Endometrial microvascular endothelial cells (primary cell): ENCODE data around the gene SLC16A11. TPM values are rescaled to one million over a fixed set of nuclear protein-coding genes. Genes with fewer than 3 reads are reported as not detected.
"Not testable (repeated sequence)": the region's sequence is repeated elsewhere in the genome, so short reads cannot be mapped to it uniquely, and the experiment has no call there.

Experiments used
- in situ Hi-C: cut with HindIII; loops from 2 replicates; pipeline ENCODE4 v1.10.0; 2017; ENCODE audit warnings: low sequenced_read_pairs, low pct_unique_long_range_greater_than_20kb; ENCODE audit errors: inconsistent ontology term
- total RNA-seq: library from RNA; depleted of rRNA; stranded (reverse); fragments of >200 nt; gene quantifications from one replicate; pipeline ENCODE4 v1.2.3, GENCODE V29; 2015; ENCODE audit errors: inconsistent ontology term

SLC16A11 gene, protein sequence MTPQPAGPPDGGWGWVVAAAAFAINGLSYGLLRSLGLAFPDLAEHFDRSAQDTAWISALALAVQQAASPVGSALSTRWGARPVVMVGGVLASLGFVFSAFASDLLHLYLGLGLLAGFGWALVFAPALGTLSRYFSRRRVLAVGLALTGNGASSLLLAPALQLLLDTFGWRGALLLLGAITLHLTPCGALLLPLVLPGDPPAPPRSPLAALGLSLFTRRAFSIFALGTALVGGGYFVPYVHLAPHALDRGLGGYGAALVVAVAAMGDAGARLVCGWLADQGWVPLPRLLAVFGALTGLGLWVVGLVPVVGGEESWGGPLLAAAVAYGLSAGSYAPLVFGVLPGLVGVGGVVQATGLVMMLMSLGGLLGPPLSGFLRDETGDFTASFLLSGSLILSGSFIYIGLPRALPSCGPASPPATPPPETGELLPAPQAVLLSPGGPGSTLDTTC
- not detected for total RNA-seq

DNA sequence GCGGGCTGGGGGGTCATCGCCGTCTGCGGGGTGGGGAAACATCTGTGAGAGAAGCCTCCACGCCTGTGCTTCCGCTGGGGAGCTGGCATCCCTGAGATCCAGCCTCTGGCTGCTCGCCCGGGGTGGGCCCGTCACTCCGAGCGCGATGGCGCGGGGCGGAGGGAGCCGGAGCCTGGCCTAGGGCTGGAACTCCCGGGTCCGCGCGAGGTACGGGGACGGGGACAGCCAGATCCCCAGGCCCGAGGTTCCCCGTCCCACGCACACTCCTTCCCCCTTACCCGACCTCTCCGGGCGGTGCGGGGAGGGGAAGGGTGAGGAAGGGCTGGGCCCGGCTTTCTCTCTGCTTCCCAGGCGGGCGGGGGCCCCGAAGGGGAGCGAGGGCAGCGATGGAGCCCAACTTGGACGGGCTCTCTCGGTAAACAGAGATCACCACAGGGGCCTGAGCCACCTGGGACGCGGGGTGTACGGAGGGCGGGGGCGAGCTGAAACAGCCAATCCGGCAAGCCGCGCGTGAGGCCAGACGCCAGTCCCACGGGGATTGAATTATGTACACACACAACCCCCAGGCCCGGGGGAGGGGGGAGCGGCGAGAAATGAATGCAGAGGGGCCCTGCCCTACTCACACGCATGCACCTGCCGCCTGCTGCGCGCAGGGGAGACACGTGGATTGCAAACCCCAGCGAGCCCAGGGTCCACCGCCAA, at the start of gene SLC16A11:
TSS of gene SLC16A11 (minus strand) at position 596 of the 702 bp plus-strand sequence. CDS start at position 17, 579 bp downstream.
- in situ Hi-C loops = no loop called here

DNA sequence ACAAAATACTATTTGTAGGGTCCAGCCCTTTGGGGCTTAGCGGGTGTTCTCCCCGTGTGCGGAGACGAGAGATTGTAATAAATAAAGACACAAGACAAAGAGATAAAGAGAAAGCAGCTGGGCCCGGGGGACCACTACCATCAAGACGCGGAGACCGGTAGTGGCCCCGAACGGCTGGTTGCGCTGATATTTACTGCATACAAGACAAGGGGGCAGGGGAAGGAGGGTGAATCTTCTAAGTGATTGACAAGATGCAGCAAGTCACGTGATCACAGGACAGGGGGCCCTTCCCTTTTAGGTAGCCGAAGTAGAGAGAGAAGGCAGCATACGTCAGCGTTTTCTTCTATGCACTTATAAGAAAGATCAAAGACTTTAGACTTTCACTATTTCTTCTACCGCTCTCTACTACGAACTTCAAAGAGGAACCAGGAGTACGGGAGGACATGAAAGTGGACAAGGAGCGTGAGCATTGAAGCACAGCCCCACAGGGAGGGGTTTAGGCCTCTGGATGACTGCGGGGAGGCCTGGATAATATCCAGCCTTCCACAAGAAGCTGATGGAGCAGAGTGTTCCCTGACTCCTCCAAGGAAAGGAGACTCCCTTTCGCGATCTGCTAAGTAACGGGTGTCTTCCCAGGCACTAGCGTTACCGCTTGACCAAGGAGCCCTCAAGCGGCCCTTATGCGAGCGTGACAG, 47.6 kb upstream of the SLC16A11 start:
- in situ Hi-C loops = not testable (repeated sequence)

DNA sequence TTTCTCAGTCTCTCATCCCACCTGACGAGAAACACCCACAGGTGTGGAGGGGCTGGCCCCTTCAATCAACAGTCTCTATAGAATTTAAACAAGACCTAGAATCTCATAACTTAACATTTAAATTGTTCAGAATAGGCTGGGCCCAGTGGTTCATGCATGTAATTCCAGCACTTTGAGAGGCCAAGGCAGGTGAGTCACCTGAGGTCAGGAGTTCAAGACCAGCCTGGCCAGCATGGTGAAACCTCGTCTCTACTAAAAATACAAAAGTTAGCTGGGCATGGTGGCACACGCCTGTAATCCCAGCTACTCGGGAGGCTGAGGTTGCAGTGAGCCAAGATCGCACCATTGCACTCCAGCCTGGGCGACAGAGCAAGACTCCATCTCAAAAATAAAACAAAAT, 45.7 kb upstream of the SLC16A11 start:
- in situ Hi-C loops = not testable (repeated sequence)

DNA sequence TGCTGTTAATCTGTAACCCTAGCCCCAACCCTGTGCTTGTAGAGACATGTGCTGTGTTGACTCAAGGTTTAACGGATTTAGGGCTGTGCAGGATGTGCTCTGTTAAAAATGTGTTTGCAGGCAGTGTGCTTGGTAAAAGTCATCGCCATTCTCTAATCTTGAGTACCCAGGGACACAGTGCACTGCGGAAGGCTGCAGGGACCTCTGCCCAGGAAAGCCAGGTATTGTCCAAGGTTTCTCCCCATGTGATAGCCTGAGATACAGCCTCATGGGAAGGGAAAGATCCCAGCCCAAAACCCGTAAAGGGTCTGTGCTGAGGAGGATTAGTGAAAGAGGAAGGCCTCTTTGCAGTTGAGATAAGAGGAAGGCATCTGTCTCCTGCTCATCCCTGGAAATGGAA, 44.5 kb upstream of the SLC16A11 start:
- in situ Hi-C loops = not testable (repeated sequence)

- in situ Hi-C loops = no loop called here
These were observed 40.2 kb upstream of the SLC16A11 start for GRCh38 chr17:7084088-7084487.

DNA sequence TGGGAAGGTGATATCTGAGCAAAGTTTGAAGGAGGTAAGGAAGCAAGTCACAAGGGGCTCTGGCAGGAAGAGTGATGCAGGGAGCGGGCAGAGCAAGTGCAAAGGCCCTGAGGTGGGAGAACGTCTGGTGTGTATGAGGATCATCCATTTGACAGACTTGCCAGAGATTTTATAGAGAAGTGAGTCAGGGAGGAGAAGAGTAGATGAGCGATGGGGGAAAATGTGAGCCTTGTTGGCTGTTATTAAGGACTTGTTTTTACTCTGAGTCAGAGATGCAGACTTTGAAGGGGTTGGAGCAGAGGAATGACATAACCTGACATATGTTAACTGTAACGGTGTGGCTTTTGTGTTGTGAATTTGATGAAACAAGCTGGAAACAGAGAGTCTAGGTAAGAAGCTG, 39.7 kb upstream of the SLC16A11 start:
- in situ Hi-C loops = no loop called here

- in situ Hi-C loops = no loop called here
These were observed 37.6 kb upstream of the SLC16A11 start for GRCh38 chr17:7081341-7082062.

DNA sequence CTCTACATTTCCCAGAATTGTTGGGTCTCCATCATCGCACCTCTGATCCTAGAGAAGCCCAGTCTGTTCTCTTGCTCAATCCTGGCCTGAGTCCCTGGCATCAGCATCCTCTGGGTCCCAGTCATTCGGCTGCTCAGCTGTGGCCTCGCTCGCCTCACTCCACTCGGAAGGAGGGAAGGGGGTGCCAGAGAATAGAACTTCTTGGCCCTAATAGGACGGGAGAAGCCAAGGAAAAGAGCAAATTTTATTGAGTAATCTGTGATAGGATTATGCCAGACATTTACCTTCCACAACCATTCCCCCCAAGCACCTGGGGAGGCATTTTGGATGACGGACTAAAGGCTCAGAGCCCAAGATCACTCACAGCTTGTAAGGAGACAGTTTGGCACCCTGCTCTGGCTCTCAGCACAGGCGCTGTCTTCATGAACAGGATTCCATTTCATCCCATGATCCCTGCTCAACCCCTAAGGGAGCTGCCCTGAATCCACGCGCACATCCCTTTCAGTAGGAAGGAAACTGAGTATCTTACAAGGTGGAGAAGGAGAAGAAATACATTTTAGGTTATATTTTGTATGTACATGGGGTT, 36.7 kb upstream of the SLC16A11 start:
- in situ Hi-C loops = no loop called here

DNA sequence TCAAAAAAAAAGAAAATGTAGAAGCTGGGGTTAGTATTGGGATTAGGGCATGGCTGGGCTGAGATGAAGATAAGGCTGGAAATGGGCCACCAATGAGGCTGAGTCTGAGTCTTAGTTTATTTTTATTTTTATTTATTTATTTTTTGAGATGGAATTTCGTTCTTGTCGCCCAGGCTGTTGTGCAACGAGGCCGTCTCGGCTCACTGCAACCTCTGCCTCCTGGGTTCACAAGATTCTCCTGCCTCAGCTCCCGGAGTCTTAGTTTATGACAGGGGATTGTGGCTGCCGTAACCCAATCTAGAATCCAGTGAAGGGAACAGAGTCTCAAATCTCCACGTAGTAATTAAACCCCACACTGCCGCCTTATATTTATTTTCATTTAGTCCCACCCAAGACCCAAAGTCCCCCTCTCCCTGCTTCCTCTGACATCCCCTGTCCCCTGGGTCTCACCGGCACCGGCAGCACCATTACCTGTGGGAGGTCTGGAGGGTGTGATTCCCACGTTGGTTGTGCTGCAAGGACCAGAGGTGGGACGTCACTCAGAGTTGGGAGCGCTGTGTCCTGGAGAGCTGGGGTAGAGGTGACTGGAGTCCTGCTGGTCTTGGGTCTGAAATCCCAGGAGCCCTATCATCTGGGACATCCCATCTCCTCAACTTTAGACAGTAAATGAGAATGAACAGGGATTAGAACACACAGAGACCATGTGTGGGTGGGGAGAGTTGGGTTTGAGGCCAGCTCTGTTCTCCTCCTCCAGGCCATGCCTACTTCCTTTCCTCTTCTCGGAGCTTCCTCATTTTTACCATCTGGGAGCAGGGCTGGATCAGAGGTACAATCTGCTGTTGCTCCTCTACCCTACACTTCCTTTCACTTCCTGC, 35.9 kb upstream of the SLC16A11 start, which contains the start of gene CLEC10A:
TSS of gene CLEC10A (minus strand) at position 671 of the 875 bp plus-strand sequence. CDS start 1,439 bp downstream, outside the sequence.
- in situ Hi-C loops = no loop called here

GRCh38 chr17:7078711-7079110, 34.8 kb upstream of the SLC16A11 start:
- in situ Hi-C loops = no loop called here

GRCh38 chr17:7077911-7078546, 34.1 kb upstream of the SLC16A11 start:
- in situ Hi-C loops = no loop called here

DNA sequence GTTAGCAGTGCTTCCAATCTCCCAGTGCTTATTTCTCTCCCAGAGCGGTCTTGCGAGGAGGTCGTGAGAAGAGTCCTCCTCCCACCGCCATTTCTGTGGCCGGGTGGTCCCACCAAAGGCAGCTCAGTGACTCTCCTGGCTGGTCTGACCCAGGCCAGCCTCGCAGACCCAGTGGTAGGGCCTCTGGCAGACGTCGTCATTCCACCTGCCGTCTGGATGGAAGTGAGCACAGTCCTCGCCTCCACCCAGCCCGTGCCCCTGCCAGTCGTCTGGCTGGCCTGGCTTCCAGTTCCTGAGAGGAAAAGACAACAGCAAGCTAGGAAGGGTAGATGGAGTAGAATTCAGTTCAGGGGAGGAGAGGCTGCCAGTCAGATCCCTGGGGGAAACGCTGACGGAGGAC, 31.0 kb upstream of the SLC16A11 start:
- in situ Hi-C loops = no loop called here

DNA sequence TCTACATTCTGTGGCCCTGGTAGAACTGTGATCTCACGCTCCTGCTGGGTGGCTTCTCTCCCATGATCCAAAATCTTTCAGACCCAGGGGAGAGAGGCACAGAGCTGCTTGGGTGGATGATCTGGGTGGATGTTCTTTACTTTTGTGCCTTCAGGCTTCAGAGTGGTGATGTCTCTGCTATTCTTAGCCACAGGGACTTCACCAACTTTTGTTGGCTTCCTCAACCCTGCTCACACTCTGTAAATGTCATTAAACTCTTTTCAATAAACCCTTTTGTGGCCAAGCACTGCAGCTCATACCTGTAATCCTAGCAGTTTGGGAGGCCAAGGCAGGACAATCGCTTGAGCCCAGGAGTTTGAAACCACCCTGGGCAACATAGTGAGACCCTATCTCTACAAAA, 28.5 kb upstream of the SLC16A11 start:
- in situ Hi-C loops = no loop called here

- in situ Hi-C loops = no loop called here
These were observed 26.8 kb upstream of the SLC16A11 start for GRCh38 chr17:7070712-7071111.

- in situ Hi-C loops = no loop called here
These were observed 24.4 kb upstream of the SLC16A11 start for GRCh38 chr17:7068268-7068667.

GRCh38 chr17:7067198-7067597, 23.3 kb upstream of the SLC16A11 start:
- in situ Hi-C loops = no loop called here

GRCh38 chr17:7064261-7064660, 20.4 kb upstream of the SLC16A11 start:
- in situ Hi-C loops = no loop called here
